Keratinocyte (primary cell): ENCODE results near the gene TRIM9. TPM values are rescaled to one million over a fixed set of nuclear protein-coding genes. Genes with fewer than 3 reads are reported as not detected.

Experiments
- DNase-seq: peaks from one replicate; pipeline ENCODE4 v3.0.0-alpha.2; 2011; ENCODE audit warnings: low read depth, missing footprints, low spot score
- FAIRE-seq: peaks from 2 replicates; lab custom pipeline; 2011; peaks lifted over from hg19 to GRCh38; lab: Jason Lieb, UNC
- H2AFZ ChIP-seq: 2 replicates; pipeline ENCODE4 v1.6.0; 2012; ENCODE audit warnings: low read length, control low read depth, inconsistent platforms; ENCODE audit not compliant: control insufficient read depth
- H3K27ac ChIP-seq: 2 replicates; pipeline ENCODE4 v1.5.1; 2011; ENCODE audit warnings: low read length; ENCODE audit not compliant: control insufficient read depth, insufficient read depth
- H3K27me3 ChIP-seq: 3 replicates; pipeline ENCODE4 v1.6.0; 2011; ENCODE audit warnings: low read length; ENCODE audit not compliant: control insufficient read depth, insufficient read depth; ENCODE audit errors: extremely low read depth
- H3K36me3 ChIP-seq, 2 experiments: 2 replicates in 1 of 2; 3 replicates in 1 of 2; pipeline ENCODE4 v1.5.1; 2011; ENCODE audit warnings: low read length in 2 of 2, mild to moderate bottlenecking in 1 of 2; ENCODE audit not compliant: control insufficient read depth in 2 of 2, insufficient read depth in 2 of 2; ENCODE audit errors: extremely low read depth in 1 of 2
- H3K4me1 ChIP-seq: 3 replicates; pipeline ENCODE4 v1.5.1; 2011; ENCODE audit warnings: low read length; ENCODE audit not compliant: control insufficient read depth, insufficient read depth; ENCODE audit errors: extremely low read depth
- H3K4me2 ChIP-seq: 3 replicates; pipeline ENCODE4 v1.6.0; 2011; ENCODE audit warnings: low read depth, low read length; ENCODE audit not compliant: control insufficient read depth, insufficient read depth; ENCODE audit errors: extremely low read depth
- H3K4me3 ChIP-seq, 3 experiments: fragments of 200-600 bp in 1 of 3; sonication (generic) in 1 of 3; 2 replicates in 2 of 3; 3 replicates in 1 of 3; pipeline ENCODE4 v1.5.1; 2011 to 2016; ENCODE audit warnings: low read length in 3 of 3, mild to moderate bottlenecking in 3 of 3, control low read depth in 2 of 3, inconsistent platforms in 1 of 3, low read depth in 1 of 3, mixed read lengths in 1 of 3, mixed run types in 1 of 3, moderate library complexity in 1 of 3; ENCODE audit not compliant: control insufficient read depth in 2 of 3, insufficient read depth in 2 of 3; ENCODE audit errors: extremely low read depth in 1 of 3
- H3K79me2 ChIP-seq: 2 replicates; pipeline ENCODE4 v1.6.0; 2012; ENCODE audit warnings: low read length; ENCODE audit not compliant: control insufficient read depth, insufficient read depth
- H3K9ac ChIP-seq: 3 replicates; pipeline ENCODE4 v1.6.0; 2011; ENCODE audit warnings: low read length; ENCODE audit not compliant: control insufficient read depth, insufficient read depth; ENCODE audit errors: extremely low read depth
- H3K9me1 ChIP-seq: 3 replicates; pipeline ENCODE4 v1.6.0; 2011; ENCODE audit warnings: low read length; ENCODE audit not compliant: control insufficient read depth, insufficient read depth; ENCODE audit errors: extremely low read depth
- H3K9me3 ChIP-seq: 2 replicates; pipeline ENCODE4 v1.5.1; 2012; ENCODE audit warnings: low read depth, low read length; ENCODE audit not compliant: control insufficient read depth
- H4K20me1 ChIP-seq: 3 replicates; pipeline ENCODE4 v1.6.0; 2011; ENCODE audit warnings: low read length; ENCODE audit not compliant: control insufficient read depth, insufficient read depth; ENCODE audit errors: extremely low read depth
- EZH2 ChIP-seq: IDR thresholded peaks from one replicate; pipeline ENCODE4 v1.6.1; 2012; ENCODE audit warnings: inconsistent platforms, mild to moderate bottlenecking, low read length, moderate library complexity
- dilution Hi-C: fragments of 300-500 bp; cut with MboI; formaldehyde crosslinking; loops from one replicate; pipeline ENCODE4 v1.7.0; 2020; ENCODE audit warnings: low sequenced_read_pairs; ENCODE audit not compliant: extremely low pct_ligation_motif_present
- polyA plus RNA-seq, 5 experiments: library from polyadenylated mRNA; depleted of rRNA in 3 of 5; stranded (reverse) in 3 of 5; stranded (forward) in 1 of 5; unstranded in 1 of 5; fragments of >200 nt; gene quantifications; 1 replicate in 1 of 5; 2 replicates in 3 of 5; 3 replicates in 1 of 5; pipeline versions ENCODE4 v1.2.1 to v1.2.3, GENCODE V29; 2011 to 2012; ENCODE audit warnings: missing spikeins in 2 of 5, low read depth in 1 of 5, low replicate concordance in 1 of 5
- TF ChIP-seq, protein P1 (sequence below), 3 experiments: IDR thresholded peaks in 1 of 3; conservative IDR thresholded peaks in 1 of 3; optimal IDR thresholded peaks in 1 of 3; 2 replicates in 2 of 3; 3 replicates in 1 of 3; pipeline versions ENCODE3 to v1.5.1; 2011; ENCODE audit warnings: low read length in 3 of 3, mild to moderate bottlenecking in 3 of 3, moderate library complexity in 2 of 3, control low read depth in 1 of 3, inconsistent platforms in 1 of 3; ENCODE audit not compliant: insufficient read depth in 2 of 3; ENCODE audit errors: extremely low read depth in 1 of 3

Gene TRIM9
- polyA plus RNA-seq, 1 donor (not counting 4 experiments of a cell fraction or from before 2014, with no cell fraction given) = 0.04 TPM

DNA sequence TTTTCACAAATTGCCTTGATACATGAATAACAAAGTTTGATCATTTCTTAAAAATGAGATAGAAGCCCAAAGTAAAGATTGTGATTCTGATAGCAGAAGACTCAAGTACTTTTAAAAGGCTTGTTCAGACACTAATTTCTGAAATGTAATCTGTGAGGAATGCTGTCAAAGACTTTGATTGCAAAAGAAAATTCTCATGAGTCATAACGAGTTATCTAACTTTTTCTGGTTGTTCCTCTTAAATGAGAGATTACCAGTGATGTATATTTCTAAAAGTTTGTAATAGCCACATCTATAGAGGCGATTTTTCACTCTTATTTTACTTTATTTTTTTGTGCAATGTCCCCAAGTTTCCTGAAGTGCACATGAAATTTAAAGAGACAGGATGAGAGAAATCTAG, 157.6 kb downstream of the TRIM9 start:
- H3K9ac ChIP-seq = peak overlapping the region; percentile 57
- no peaks in the 10 kb centered on the region for H4K20me1 ChIP-seq
- H3K9me3 ChIP-seq = no peaks in the 10 kb centered on the region
- peak overlapping the region; percentile 84 for H3K27ac ChIP-seq
- H3K36me3 ChIP-seq = peaks cover 11 to 31% of the 10 kb centered on the region in 2 experiments
- FAIRE-seq = peak; percentile 5
- dilution Hi-C loops = no loop called here
- H3K4me1 ChIP-seq = peaks cover 52% of the 10 kb centered on the region
- peak overlapping the region; percentile 81 for H3K4me2 ChIP-seq
- no peaks in the 10 kb centered on the region for H3K27me3 ChIP-seq
- no peaks in the 10 kb centered on the region for H3K9me1 ChIP-seq
- peak overlapping the region in 1 of 3 experiments; percentile 46 for H3K4me3 ChIP-seq
- H2AFZ ChIP-seq = no peak overlapping the region
- no peak for DNase-seq
- TF ChIP-seq, protein P1, sequence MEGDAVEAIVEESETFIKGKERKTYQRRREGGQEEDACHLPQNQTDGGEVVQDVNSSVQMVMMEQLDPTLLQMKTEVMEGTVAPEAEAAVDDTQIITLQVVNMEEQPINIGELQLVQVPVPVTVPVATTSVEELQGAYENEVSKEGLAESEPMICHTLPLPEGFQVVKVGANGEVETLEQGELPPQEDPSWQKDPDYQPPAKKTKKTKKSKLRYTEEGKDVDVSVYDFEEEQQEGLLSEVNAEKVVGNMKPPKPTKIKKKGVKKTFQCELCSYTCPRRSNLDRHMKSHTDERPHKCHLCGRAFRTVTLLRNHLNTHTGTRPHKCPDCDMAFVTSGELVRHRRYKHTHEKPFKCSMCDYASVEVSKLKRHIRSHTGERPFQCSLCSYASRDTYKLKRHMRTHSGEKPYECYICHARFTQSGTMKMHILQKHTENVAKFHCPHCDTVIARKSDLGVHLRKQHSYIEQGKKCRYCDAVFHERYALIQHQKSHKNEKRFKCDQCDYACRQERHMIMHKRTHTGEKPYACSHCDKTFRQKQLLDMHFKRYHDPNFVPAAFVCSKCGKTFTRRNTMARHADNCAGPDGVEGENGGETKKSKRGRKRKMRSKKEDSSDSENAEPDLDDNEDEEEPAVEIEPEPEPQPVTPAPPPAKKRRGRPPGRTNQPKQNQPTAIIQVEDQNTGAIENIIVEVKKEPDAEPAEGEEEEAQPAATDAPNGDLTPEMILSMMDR (optimal IDR thresholded peaks at IDR 0.05 in 1 of 3, IDR thresholded peaks at IDR 0.05 in 1 of 3, conservative IDR thresholded peaks at IDR 0.05 in 1 of 3; ENCODE audit: extremely low read depth in 1 of 3, insufficient read depth in 2 of 3, low read length in 3 of 3) = no peak
- no peak for TF ChIP-seq EZH2
- H3K79me2 ChIP-seq = peaks cover 55% of the 10 kb centered on the region

DNA sequence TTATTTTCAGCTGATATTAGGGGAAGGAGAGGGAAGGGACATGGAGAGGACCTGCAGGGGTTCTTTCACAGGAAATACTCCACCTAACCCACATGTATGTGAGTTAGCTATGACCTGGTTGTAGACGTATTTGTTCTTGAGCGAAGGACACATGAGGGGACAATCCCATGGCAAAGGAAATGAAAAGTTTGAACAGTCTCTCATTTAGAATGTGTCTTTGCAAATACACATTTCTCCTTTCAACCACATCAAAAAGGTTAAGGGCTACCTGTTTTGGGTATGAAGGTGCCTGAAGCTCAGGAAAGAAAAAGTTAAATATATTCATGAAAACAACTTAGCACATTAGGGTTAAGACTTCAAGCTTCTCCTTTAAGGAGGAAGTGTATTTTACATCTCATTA, 158.0 kb downstream of the TRIM9 start:
- TF ChIP-seq, protein P1 (optimal IDR thresholded peaks at IDR 0.05 in 1 of 3, IDR thresholded peaks at IDR 0.05 in 1 of 3, conservative IDR thresholded peaks at IDR 0.05 in 1 of 3; ENCODE audit: extremely low read depth in 1 of 3, insufficient read depth in 2 of 3, low read length in 3 of 3) = no peak
- no peak for TF ChIP-seq EZH2
- Histone ChIP-seq H3K9ac (peak overlapping the region; percentile 57), H3K4me3 (peak overlapping the region in 2 of 3 experiments; percentile 38 to 46), H3K9me1 (no peaks in the 10 kb centered on the region), H3K36me3 (peaks cover 15 to 29% of the 10 kb centered on the region in 2 experiments), H3K4me2 (peak overlapping the region; percentile 81), H3K27me3 (no peaks in the 10 kb centered on the region), H3K4me1 (peaks cover 50% of the 10 kb centered on the region), H3K79me2 (peaks cover 50% of the 10 kb centered on the region), H4K20me1 (no peaks in the 10 kb centered on the region), H2AFZ (no peak overlapping the region), H3K27ac (peak overlapping the region; percentile 84), H3K9me3 (no peaks in the 10 kb centered on the region)
- DNase-seq (no peak), FAIRE-seq (peak; percentile 70)
- dilution Hi-C loops = no loop called here
